GM21360 (cell line): ENCODE results near the gene CGB3.

ENCODE experiments used
- ATAC-seq: cut with Tn5 transposase; IDR thresholded peaks from one replicate; pipeline ENCODE4 v1.9.1; 2021; ENCODE audit warnings: mild to moderate bottlenecking, moderate library complexity; ENCODE audit not compliant: unreplicated experiment

Gene CGB3

GRCh38 chr19:48989701-48990291 lies 34.3 kb downstream of the CGB3 start:
- no peak for ATAC-seq

- no peak for ATAC-seq
Observed at GRCh38 chr19:48988860-48989259, 35.3 kb downstream of the CGB3 start.

- no peak for ATAC-seq
Observed at GRCh38 chr19:48988286-48988685, 35.8 kb downstream of the CGB3 start.

GRCh38 chr19:48987323-48987722 lies 36.8 kb downstream of the CGB3 start:
- ATAC-seq, result no peak

DNA sequence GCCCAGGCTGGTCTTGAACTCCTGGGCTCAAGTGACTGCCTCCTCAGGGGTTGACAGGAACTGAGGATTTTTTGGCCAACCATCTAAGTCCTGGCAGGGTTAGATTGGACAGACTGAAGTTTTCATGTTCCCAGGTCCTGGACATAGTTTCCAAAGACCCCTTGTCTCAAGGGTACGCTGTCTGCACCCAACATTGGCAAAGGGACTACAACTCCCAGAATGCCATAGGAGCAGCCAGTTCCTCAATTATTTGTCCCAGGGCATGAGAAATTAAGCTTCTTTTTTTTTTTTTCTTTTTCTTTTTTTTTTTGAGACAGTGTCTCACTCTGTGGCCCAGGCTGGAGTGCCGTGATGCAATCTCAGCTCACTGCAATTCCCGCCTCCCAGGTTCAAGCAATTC lies 37.9 kb downstream of the CGB3 start:
- no peak for ATAC-seq

- ATAC-seq, result no peak
Observed at GRCh38 chr19:48985711-48986110, 38.4 kb downstream of the CGB3 start.

DNA sequence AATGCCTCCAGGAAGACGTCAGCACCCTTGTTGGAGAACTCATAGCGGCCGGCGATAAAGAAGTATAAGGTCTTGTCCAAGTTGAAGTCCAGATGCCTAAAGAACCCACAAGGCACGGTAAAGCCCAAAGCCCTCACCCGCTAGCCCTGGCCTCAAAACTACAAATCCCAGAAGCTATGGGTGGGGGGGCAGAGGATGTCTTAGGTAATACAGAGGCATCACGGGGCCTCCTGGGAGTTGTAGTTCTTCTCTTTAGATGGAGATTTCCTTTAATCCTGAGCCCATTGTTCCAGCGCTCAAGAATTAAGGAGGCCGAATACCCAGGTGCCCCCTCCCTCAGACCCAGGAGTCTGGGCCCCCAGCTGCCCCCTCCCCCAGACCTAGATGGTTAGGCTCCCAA lies 41.9 kb downstream of the CGB3 start:
- ATAC-seq, result no peak

DNA sequence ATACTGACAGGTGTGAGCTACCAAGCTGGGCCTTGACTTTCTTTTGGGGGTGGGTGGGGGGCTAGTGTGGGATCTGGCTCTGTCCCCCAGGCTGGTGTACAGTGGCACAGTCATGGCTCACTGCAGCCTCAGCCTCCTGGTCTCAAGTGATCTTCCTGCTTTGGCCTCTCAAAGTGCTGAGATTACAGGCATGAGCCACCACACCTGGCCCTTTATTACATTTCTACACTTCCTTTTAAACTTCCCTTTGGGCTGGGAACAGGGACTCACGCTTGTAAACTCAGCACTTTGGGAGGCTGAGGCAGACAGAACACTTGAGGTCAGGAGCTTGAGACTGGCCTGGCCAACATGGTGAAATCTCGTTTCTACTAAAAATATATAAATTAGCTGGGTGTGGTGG lies 47.1 kb downstream of the CGB3 start:
- no peak for ATAC-seq

DNA sequence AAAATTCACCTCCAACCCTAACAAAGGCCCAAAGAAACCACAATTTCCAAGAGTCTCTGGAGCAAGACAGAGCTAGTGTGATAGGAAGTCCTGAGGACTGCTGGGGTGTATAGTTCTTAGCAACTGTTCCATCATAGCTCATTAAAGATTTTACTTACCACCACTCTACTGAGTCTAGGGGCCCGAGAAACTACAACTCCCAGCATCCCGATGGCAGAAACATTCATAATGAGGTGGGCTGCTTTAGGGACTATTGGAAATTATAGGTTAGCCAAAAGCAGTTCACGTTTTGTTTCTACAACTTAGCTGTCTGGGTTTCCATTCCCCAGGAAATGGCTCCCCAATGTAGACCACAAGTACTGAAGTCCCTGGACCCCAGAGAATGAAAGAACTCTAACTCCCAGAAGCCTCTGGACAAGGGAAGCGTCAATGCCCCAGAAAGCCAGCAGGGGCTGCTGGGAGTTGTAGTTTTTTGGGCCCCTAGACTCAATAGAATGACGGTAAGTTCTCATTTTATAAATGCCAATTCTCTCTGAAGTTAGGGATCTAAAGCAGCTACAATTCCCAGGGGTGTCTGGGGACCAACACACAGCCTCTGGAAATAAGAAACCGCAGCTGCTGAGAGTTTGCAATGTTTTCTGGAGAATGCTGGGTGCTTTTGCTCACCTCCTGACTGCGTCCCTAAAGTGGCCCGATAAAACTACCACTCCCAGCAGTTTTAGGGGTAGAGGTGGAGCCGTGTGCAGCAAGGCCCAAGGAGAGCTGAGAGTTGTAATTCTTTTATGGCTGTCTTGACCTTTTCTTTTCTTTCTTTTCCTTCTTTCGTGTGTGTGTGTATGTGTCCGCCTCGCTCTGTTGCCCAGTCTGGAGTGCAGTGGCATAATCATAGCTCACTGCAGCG lies 47.9 kb downstream of the CGB3 start:
- ATAC-seq, result no peak
